ENCODE data around the gene LDLRAD1. TPM values are rescaled to one million over a fixed set of nuclear protein-coding genes. Genes with fewer than 3 reads are reported as not detected.

LDLRAD1 gene
- total RNA-seq, 1 experiment from 2014 or later, result not detected

- WGBS (ENCODE audit: extremely low coverage, insufficient read length, low lambda C conversion rate), result no CpG with 5 or more reads among the region's 5 CpGs
- Histone ChIP-seq H4K91ac (ENCODE audit: insufficient read length, low read depth, low read length) (no peak overlapping the region), H4K20me1 (ENCODE audit: control insufficient read depth, insufficient read depth, insufficient read length) (no peaks in the 10 kb centered on the region), H3K4me1 (ENCODE audit: insufficient read depth, low read length) (no peaks in the 10 kb centered on the region), H3K23me2 (ENCODE audit: insufficient read length, low read depth, low read length, poor library complexity, severe bottlenecking) (no peaks in the 10 kb centered on the region), H4K5ac (ENCODE audit: insufficient read length, low read depth, low read length) (no peak overlapping the region), H3K23ac (ENCODE audit: insufficient read length, low read depth, low read length) (no peak overlapping the region), H3K4me2 (ENCODE audit: insufficient read depth, insufficient read length, low read length) (no peak overlapping the region), H2AFZ (ENCODE audit: low read length) (no peak overlapping the region), H2BK12ac (ENCODE audit: insufficient read length, low read depth, low read length) (no peak overlapping the region), H2BK5ac (ENCODE audit: insufficient read length, low read length) (no peak overlapping the region), H3K79me2 (ENCODE audit: insufficient read depth, low read length) (no peaks in the 10 kb centered on the region), H3K9ac (ENCODE audit: extremely low read depth, insufficient read length, low read length) (no peak overlapping the region), H2BK20ac (ENCODE audit: low read depth, low read length, poor library complexity, severe bottlenecking) (no peak overlapping the region), H3K79me1 (ENCODE audit: insufficient read depth, low read depth, low read length, poor library complexity, severe bottlenecking) (no peaks in the 10 kb centered on the region), H3K9me3 (ENCODE audit: control insufficient read depth, low read depth, low read length) (no peaks in the 10 kb centered on the region), H3K18ac (ENCODE audit: insufficient read length, low read depth, low read length) (no peak overlapping the region), H3K4ac (ENCODE audit: low read depth, low read length) (no peak overlapping the region), H3K27ac (ENCODE audit: insufficient read length, low read depth, low read length) (no peak overlapping the region), H3K27me3 (ENCODE audit: insufficient read depth, low read length) (no peaks in the 10 kb centered on the region), H2BK120ac (ENCODE audit: low read depth, low read length, poor library complexity, severe bottlenecking) (no peak overlapping the region), H4K8ac (replicated peaks; ENCODE audit: insufficient read length, low read depth, low read length) (no peak overlapping the region), H3T11ph (ENCODE audit: low read length) (no peak overlapping the region), H3K56ac (ENCODE audit: insufficient read length, low read depth, low read length) (no peak overlapping the region), H2AK5ac (ENCODE audit: insufficient read length, low read length) (no peak overlapping the region), H2BK15ac (ENCODE audit: low read depth, low read length) (no peak overlapping the region), H3K14ac (ENCODE audit: insufficient read depth, low read length) (no peak overlapping the region)
- H3K36me3 Mint-ChIP-seq (ENCODE audit: insufficient read depth in 1 of 3, low read depth in 3 of 3), result no peaks in the 10 kb centered on the region
- TF ChIP-seq CTCF (conservative IDR thresholded peaks at IDR 0.05), result no peak
- H3K9me3 Mint-ChIP-seq, result no peaks in the 10 kb centered on the region
- no peak overlapping the region for H3K4me3 Mint-ChIP-seq
- no peaks in the 10 kb centered on the region for H3K27me3 Mint-ChIP-seq (ENCODE audit: low read depth)
- DNase-seq, result no peak
- H3K4me1 Mint-ChIP-seq, result peaks cover 8 to 9% of the 10 kb centered on the region in 2 experiments
- no peak overlapping the region for H3K27ac Mint-ChIP-seq
Measured at GRCh38 chr1:54018635-54019034, 649 bp upstream of the LDLRAD1 start.

Data from H9 (cell line).